ENCODE data around the gene TCERG1L.

DNA sequence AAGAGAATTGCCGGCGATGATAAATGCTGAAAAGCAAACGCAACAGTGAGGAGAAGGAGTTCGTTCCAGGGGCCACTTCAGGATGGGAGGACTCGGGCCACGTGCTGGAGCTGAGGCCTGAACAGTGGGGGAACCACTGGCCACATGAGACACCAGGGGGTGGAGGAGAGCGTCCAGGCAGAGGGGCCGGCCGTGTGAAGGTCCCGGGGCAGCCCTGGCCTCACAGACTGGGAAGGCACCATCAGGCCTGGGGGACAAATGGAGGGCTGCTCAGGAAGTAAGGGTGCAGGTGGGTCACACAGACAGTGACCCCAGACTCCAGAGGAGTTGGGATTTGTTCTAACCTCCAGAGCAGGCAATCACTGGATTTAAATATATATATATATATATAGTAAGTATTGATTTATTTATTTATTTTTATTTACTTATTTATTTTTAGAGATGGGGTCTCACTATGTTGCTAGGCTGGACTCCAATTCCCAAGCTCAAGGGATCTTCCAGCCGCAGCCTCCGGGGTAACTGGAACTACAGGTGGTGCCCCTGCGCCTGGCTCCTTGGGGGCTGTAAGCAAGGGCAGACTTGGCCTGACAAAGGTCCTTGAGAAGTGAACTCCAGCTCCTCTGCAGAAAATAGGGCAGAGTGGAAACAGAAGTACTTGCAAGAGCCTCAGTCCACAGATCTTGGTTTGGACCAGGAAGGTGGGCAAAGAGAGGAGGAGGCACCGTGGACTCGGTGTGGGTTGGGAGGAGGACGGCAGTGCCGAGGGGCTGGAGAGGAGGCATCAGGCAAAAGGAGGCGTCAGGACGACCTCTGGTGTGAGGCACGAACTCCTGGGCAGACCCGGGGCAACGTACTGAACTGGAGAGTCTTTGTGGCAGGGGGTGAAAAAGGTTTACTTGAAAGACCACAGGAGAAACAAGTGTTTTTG, 57.3 kb downstream of the TCERG1L start:
- no peak for TF ChIP-seq POLR2A (IDR thresholded peaks at IDR 0.05)
- TF ChIP-seq, protein P1, sequence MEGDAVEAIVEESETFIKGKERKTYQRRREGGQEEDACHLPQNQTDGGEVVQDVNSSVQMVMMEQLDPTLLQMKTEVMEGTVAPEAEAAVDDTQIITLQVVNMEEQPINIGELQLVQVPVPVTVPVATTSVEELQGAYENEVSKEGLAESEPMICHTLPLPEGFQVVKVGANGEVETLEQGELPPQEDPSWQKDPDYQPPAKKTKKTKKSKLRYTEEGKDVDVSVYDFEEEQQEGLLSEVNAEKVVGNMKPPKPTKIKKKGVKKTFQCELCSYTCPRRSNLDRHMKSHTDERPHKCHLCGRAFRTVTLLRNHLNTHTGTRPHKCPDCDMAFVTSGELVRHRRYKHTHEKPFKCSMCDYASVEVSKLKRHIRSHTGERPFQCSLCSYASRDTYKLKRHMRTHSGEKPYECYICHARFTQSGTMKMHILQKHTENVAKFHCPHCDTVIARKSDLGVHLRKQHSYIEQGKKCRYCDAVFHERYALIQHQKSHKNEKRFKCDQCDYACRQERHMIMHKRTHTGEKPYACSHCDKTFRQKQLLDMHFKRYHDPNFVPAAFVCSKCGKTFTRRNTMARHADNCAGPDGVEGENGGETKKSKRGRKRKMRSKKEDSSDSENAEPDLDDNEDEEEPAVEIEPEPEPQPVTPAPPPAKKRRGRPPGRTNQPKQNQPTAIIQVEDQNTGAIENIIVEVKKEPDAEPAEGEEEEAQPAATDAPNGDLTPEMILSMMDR (IDR thresholded peaks at IDR 0.05 in 8 of 11, conservative IDR thresholded peaks at IDR 0.05 in 3 of 11): no peak
